Liver (tissue), 9 donors: ENCODE results near the gene AHDC1. TPM values are rescaled to one million over a fixed set of nuclear protein-coding genes. Genes with fewer than 3 reads are reported as not detected.
"Not testable (repeated sequence)": the region's sequence is repeated elsewhere in the genome, so short reads cannot be mapped to it uniquely, and the experiment has no call there.

Experiments used
- DNase-seq: peaks from one replicate; pipeline ENCODE4 v3.0.0-alpha.2; 2017; ENCODE audit warnings: low spot score
- H3K27ac ChIP-seq, 2 donors: one replicate each; pipeline ENCODE4 v1.7.0; 2013; ENCODE audit warnings: inconsistent platforms in 2 of 2, low read length in 2 of 2, control low read depth in 1 of 2, low read depth in 1 of 2, mild to moderate bottlenecking in 1 of 2
- H3K27me3 ChIP-seq, 4 donors: one replicate each; pipeline versions ENCODE4 v1.6.1 to v1.7.0; 2013; ENCODE audit warnings: low read length in 3 of 4, inconsistent platforms in 1 of 4, mild to moderate bottlenecking in 1 of 4, moderate library complexity in 1 of 4; ENCODE audit not compliant: control insufficient read depth in 4 of 4, insufficient read depth in 4 of 4
- H3K36me3 ChIP-seq, 4 donors: one replicate each; pipeline versions ENCODE4 v1.6.1 to v1.7.0; 2013; ENCODE audit warnings: low read length in 3 of 4, mild to moderate bottlenecking in 3 of 4, low read depth in 1 of 4, moderate library complexity in 1 of 4; ENCODE audit not compliant: control insufficient read depth in 4 of 4, insufficient read depth in 3 of 4
- H3K4me1 ChIP-seq, 4 donors: one replicate each; pipeline versions ENCODE4 v1.6.1 to v1.7.0; 2013; ENCODE audit warnings: low read length in 3 of 4, mild to moderate bottlenecking in 3 of 4, moderate library complexity in 1 of 4; ENCODE audit not compliant: control insufficient read depth in 4 of 4, insufficient read depth in 4 of 4
- H3K4me3 ChIP-seq, 3 donors: one replicate each; pipeline versions ENCODE4 v1.6.1 to v1.7.0; 2013; ENCODE audit warnings: low read length in 3 of 3, control low read depth in 1 of 3, low read depth in 1 of 3, mild to moderate bottlenecking in 1 of 3
- H3K9ac ChIP-seq, 2 donors: one replicate each; pipeline ENCODE4 v1.7.0; 2013; ENCODE audit warnings: low read length in 2 of 2, mild to moderate bottlenecking in 2 of 2, moderate library complexity in 2 of 2, control low read depth in 1 of 2, low read depth in 1 of 2
- H3K9me3 ChIP-seq, 4 donors: one replicate each; pipeline versions ENCODE4 v1.6.1 to v1.7.0; 2013; ENCODE audit warnings: low read length in 3 of 4; ENCODE audit not compliant: control insufficient read depth in 4 of 4
- FOXA1 ChIP-seq: IDR thresholded peaks from 2 replicates; pipeline ENCODE4 v1.6.1; 2016; ENCODE audit warnings: antibody characterized with exemption
- FOXA2 ChIP-seq: IDR thresholded peaks from 2 replicates; pipeline ENCODE4 v1.6.1; 2016; ENCODE audit warnings: antibody characterized with exemption
- GABPA ChIP-seq, 2 donors: IDR thresholded peaks in 1 of 2; conservative IDR thresholded peaks in 1 of 2; 2 replicates each; pipeline ENCODE4 v1.6.1; 2016; ENCODE audit warnings: antibody characterized with exemption in 2 of 2, mild to moderate bottlenecking in 1 of 2, moderate library complexity in 1 of 2
- HNF4A ChIP-seq, 2 donors: conservative IDR thresholded peaks; 2 replicates each; pipeline ENCODE4 v1.6.1; 2016; ENCODE audit warnings: antibody characterized with exemption in 2 of 2, mild to moderate bottlenecking in 2 of 2
- HNF4G ChIP-seq: IDR thresholded peaks from 2 replicates; pipeline ENCODE4 v1.6.1; 2016; ENCODE audit warnings: antibody characterized with exemption
- JUND ChIP-seq, 2 donors: IDR thresholded peaks; 2 replicates each; pipeline ENCODE4 v1.6.1; 2016; ENCODE audit warnings: antibody characterized with exemption in 2 of 2
- NR2F2 ChIP-seq: IDR thresholded peaks from 2 replicates; pipeline ENCODE4 v1.6.1; 2016; ENCODE audit warnings: antibody characterized with exemption
- RAD21 ChIP-seq, 2 donors: IDR thresholded peaks; 2 replicates each; pipeline ENCODE4 v1.6.1; 2016; ENCODE audit warnings: antibody characterized with exemption in 2 of 2, mild to moderate bottlenecking in 2 of 2
- RXRA ChIP-seq, 2 donors: IDR thresholded peaks; 2 replicates each; pipeline ENCODE4 v1.6.1; 2017 to 2018; ENCODE audit warnings: antibody characterized with exemption in 2 of 2, mild to moderate bottlenecking in 1 of 2
- SP1 ChIP-seq: IDR thresholded peaks from 2 replicates; pipeline ENCODE4 v1.6.1; 2018; ENCODE audit warnings: antibody characterized with exemption, mild to moderate bottlenecking
- TAF1 ChIP-seq: conservative IDR thresholded peaks from 2 replicates; pipeline ENCODE4 v1.6.1; 2016; ENCODE audit warnings: antibody characterized with exemption, mild to moderate bottlenecking
- YY1 ChIP-seq: IDR thresholded peaks from 2 replicates; pipeline ENCODE4 v1.6.1; 2016; ENCODE audit warnings: antibody characterized with exemption, mild to moderate bottlenecking
- WGBS: extraction: QIAGEN DNeasy Blood & Tissue Kit; methylation state at CpG from one replicate; pipeline ENCODE4 v1.1.7; 2013; 5-methylcytosine and 5-hydroxymethylcytosine counted together
- polyA plus RNA-seq, 2 donors: library from polyadenylated mRNA; stranded (reverse) in 1 of 2; unstranded in 1 of 2; fragments of 200-250 nt in 1 of 2; fragments of >200 nt in 1 of 2; fragmentation: Nextera tagmentation in 1 of 2; extraction: Ambion mirVana in 1 of 2; gene quantifications; one replicate each; pipeline versions ENCODE4 v1.2.1 to v1.2.3, GENCODE V29; 2013 to 2015
- total RNA-seq, 2 donors: library from RNA; depleted of rRNA; stranded (reverse); fragments of >200 nt; gene quantifications; one replicate each; pipeline ENCODE4 v1.2.3, GENCODE V29; 2014
- TF ChIP-seq, protein P1 (sequence below): IDR thresholded peaks from 2 replicates; pipeline ENCODE4 v1.6.1; 2016; ENCODE audit warnings: antibody characterized with exemption, mild to moderate bottlenecking
- TF ChIP-seq, protein P2 (sequence below): IDR thresholded peaks from 2 replicates; pipeline ENCODE4 v1.6.1; 2016; ENCODE audit warnings: antibody characterized with exemption
- TF ChIP-seq, protein P3 (sequence below): IDR thresholded peaks from 2 replicates; pipeline ENCODE4 v1.6.1; 2016; ENCODE audit warnings: antibody characterized with exemption
- TF ChIP-seq, protein P4 (sequence below): IDR thresholded peaks from 2 replicates; pipeline ENCODE4 v1.6.1; 2016; ENCODE audit warnings: antibody characterized with exemption
- donor health status: healthy.
- donor health status: healthy.
- donor health status: healthy.
- donor health status: healthy.
- donor health status: healthy.

The AHDC1 gene
- total and polyA plus RNA-seq, 4 donors: 2.4 to 6.5 (median 5.5) TPM

DNA sequence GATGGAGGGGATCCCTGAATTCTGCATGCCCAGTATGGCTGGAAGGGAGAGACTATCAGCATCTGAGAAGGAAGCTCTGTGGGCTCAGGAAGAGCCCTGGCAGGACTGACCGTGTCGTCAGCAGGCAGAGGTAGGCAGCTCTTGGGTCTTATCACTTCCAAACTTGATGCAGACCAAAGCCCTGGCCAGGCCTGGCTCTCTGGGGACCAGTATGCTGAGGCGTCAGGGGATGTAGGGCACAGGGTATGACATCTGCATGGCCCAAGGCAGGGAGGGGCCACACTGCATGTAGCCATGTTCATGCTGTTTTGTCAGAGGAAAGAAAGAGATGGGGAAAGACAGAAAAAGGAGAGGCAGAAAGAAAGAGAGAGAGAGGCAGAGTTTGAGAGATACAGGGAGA lies 24.8 kb upstream of the AHDC1 start:
- DNase-seq: no peak
- TF ChIP-seq HNF4A (conservative IDR thresholded peaks at IDR 0.05): no peak
- TF ChIP-seq, protein P1, sequence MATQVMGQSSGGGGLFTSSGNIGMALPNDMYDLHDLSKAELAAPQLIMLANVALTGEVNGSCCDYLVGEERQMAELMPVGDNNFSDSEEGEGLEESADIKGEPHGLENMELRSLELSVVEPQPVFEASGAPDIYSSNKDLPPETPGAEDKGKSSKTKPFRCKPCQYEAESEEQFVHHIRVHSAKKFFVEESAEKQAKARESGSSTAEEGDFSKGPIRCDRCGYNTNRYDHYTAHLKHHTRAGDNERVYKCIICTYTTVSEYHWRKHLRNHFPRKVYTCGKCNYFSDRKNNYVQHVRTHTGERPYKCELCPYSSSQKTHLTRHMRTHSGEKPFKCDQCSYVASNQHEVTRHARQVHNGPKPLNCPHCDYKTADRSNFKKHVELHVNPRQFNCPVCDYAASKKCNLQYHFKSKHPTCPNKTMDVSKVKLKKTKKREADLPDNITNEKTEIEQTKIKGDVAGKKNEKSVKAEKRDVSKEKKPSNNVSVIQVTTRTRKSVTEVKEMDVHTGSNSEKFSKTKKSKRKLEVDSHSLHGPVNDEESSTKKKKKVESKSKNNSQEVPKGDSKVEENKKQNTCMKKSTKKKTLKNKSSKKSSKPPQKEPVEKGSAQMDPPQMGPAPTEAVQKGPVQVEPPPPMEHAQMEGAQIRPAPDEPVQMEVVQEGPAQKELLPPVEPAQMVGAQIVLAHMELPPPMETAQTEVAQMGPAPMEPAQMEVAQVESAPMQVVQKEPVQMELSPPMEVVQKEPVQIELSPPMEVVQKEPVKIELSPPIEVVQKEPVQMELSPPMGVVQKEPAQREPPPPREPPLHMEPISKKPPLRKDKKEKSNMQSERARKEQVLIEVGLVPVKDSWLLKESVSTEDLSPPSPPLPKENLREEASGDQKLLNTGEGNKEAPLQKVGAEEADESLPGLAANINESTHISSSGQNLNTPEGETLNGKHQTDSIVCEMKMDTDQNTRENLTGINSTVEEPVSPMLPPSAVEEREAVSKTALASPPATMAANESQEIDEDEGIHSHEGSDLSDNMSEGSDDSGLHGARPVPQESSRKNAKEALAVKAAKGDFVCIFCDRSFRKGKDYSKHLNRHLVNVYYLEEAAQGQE: no peak
- no peak for TF ChIP-seq GABPA (IDR thresholded peaks at IDR 0.05 in 1 of 2, conservative IDR thresholded peaks at IDR 0.05 in 1 of 2)
- no peak for TF ChIP-seq SP1
- TF ChIP-seq, protein P2, sequence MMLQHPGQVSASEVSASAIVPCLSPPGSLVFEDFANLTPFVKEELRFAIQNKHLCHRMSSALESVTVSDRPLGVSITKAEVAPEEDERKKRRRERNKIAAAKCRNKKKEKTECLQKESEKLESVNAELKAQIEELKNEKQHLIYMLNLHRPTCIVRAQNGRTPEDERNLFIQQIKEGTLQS: no peak
- TF ChIP-seq RXRA (IDR thresholded peaks at IDR 0.05): no peak
- no peak for TF ChIP-seq NR2F2
- TF ChIP-seq TAF1: no peak
- TF ChIP-seq FOXA1: no peak
- TF ChIP-seq, protein P3, sequence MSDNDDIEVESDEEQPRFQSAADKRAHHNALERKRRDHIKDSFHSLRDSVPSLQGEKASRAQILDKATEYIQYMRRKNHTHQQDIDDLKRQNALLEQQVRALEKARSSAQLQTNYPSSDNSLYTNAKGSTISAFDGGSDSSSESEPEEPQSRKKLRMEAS: no peak
- TF ChIP-seq, protein P4, sequence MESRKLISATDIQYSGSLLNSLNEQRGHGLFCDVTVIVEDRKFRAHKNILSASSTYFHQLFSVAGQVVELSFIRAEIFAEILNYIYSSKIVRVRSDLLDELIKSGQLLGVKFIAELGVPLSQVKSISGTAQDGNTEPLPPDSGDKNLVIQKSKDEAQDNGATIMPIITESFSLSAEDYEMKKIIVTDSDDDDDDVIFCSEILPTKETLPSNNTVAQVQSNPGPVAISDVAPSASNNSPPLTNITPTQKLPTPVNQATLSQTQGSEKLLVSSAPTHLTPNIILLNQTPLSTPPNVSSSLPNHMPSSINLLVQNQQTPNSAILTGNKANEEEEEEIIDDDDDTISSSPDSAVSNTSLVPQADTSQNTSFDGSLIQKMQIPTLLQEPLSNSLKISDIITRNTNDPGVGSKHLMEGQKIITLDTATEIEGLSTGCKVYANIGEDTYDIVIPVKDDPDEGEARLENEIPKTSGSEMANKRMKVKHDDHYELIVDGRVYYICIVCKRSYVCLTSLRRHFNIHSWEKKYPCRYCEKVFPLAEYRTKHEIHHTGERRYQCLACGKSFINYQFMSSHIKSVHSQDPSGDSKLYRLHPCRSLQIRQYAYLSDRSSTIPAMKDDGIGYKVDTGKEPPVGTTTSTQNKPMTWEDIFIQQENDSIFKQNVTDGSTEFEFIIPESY: no peak
- H3K9me3 ChIP-seq: no peaks in the 10 kb centered on the region
- H3K27ac ChIP-seq: no peak overlapping the region
- H3K4me1 ChIP-seq: peaks cover 0 to 10% (median 0%) of the 10 kb centered on the region in 4 donors
- H3K36me3 ChIP-seq: no peaks in the 10 kb centered on the region
- no peak overlapping the region for H3K9ac ChIP-seq
- no peak overlapping the region for H3K4me3 ChIP-seq
- no peaks in the 10 kb centered on the region for H3K27me3 ChIP-seq
- 71% methylated on average over 3 of the region's 3 CpGs for WGBS

DNA sequence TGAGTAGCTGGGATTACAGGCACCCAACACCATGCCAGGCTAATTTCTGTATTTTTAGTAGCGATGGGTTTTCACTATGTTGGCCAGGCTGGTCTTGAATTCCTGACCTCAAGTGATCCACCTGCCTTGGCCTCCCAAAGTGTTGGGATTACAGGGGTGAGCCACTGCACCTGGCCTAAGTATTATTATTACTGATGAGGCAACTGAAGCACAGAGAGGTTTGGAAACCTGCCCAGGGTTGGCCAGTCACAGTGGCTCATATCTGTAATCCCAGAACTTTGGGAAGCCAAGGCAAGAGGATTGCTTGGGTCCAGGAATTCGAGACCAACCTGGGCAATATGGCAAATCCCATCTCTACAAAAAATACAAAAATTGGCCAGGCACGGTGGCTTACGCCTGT lies 23.8 kb upstream of the AHDC1 start:
- not testable (repeated sequence) for DNase-seq, H3K9ac ChIP-seq, H3K9me3 ChIP-seq, H3K36me3 ChIP-seq, H3K4me1 ChIP-seq, H3K4me3 ChIP-seq, H3K27ac ChIP-seq, H3K27me3 ChIP-seq
- WGBS: 96% methylated on average over 4 of the region's 4 CpGs

DNA sequence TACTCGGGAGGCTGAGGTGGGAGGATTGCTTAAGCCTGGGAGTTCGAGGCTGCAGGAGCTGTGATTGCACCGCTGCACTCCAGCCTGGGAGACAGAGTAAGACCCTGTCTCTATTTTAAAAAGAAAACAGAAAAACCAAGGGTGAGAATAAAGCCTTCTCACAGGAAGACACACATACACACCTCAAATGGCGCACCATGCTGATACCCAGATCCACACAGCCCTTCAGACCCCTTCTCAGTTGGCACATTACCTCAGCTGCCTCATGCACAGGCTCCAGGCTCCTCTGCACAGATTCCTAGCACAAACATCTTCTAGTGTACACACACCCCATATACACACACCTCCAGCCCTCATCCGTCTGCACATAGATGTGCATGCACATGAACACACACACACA lies 23.1 kb upstream of the AHDC1 start:
- H3K27ac ChIP-seq: no peak overlapping the region
- no peak overlapping the region for H3K4me3 ChIP-seq
- no peaks in the 10 kb centered on the region for H3K9me3 ChIP-seq
- H3K9ac ChIP-seq: no peak overlapping the region
- H3K36me3 ChIP-seq: no peaks in the 10 kb centered on the region
- H3K27me3 ChIP-seq: no peaks in the 10 kb centered on the region
- no peak for DNase-seq
- peaks cover 0 to 7% (median 0%) of the 10 kb centered on the region in 4 donors for H3K4me1 ChIP-seq
- 89% methylated on average over 5 of the region's 5 CpGs for WGBS
- TF ChIP-seq FOXA2: no peak
- TF ChIP-seq SP1: no peak
- TF ChIP-seq GABPA (IDR thresholded peaks at IDR 0.05 in 1 of 2, conservative IDR thresholded peaks at IDR 0.05 in 1 of 2): no peak
- TF ChIP-seq, protein P1: no peak
- TF ChIP-seq RAD21 (IDR thresholded peaks at IDR 0.05): no peak
- TF ChIP-seq, protein P4: no peak
- TF ChIP-seq, protein P3: no peak
- no peak for TF ChIP-seq YY1
- TF ChIP-seq TAF1: no peak
- no peak for TF ChIP-seq FOXA1
- TF ChIP-seq HNF4A (conservative IDR thresholded peaks at IDR 0.05): no peak
- no peak for TF ChIP-seq JUND (IDR thresholded peaks at IDR 0.05)
- no peak for TF ChIP-seq HNF4G
